MM.1S (cell line): ENCODE results near the gene TSPAN1.

Experiments
- CTCF ChIP-seq: fragments of 300-600 bp; sonication (generic); IDR thresholded peaks from 2 replicates; pipeline ENCODE4 v1.5.1; 2016; ENCODE audit warnings: antibody characterized with exemption, low read length, mixed read lengths
- EZH2 ChIP-seq: fragments of 300-600 bp; sonication (generic); optimal IDR thresholded peaks from 2 replicates; pipeline ENCODE3; 2017; ENCODE audit warnings: low read depth, mild to moderate bottlenecking, antibody characterized with exemption, low read length, mixed read lengths
- EZH2phosphoT487 ChIP-seq: fragments of 300-600 bp; sonication (generic); IDR thresholded peaks from 2 replicates; pipeline ENCODE4 v1.6.1; 2018; ENCODE audit warnings: antibody characterized with exemption, low read length

GRCh38 chr1:46188295-46189030 is 13.6 kb downstream of the TSPAN1 start:
- TF ChIP-seq CTCF, result no peak
- no peak for TF ChIP-seq EZH2
- no peak for TF ChIP-seq EZH2phosphoT487
